Measurements from ENCODE around the gene HIPK3. TPM values are rescaled to one million over a fixed set of nuclear protein-coding genes. Genes with fewer than 3 reads are reported as not detected.
"Not testable (repeated sequence)": the region's sequence is repeated elsewhere in the genome, so short reads cannot be mapped to it uniquely, and the experiment has no call there.

Gene HIPK3
- total RNA-seq, 2 donors from 2014 or later = 125 to 311 TPM

DNA sequence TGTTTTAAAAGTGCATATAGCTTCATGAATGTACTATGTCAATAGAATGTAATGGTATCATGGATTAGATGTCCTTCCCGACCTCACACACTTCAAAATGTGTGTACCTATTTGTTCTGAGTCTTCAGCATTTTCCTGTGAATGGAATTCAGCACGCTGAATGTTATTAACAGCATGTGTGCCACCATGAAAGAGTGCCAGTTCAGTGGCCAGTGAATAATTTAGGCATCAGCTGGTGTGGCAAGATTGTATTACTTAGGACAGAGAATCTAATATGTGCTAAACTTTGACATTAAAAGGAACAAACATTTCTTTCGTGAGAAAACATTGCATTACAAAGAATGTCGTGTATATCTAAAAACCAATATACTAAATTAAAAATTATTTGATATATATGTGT is 46.4 kb downstream of the HIPK3 start:
- Histone ChIP-seq H3K27me3 (replicated peaks; ENCODE audit: insufficient read depth) (no peaks in the 10 kb centered on the region), H3K36me3 (no peaks in the 10 kb centered on the region), H3K9me3 (no peaks in the 10 kb centered on the region), H3K27ac (no peak overlapping the region), H3K4me3 (no peak overlapping the region), H3K4me1 (ENCODE audit: control insufficient read depth in 1 of 2, low read depth in 2 of 2) (peaks cover 9 to 21% of the 10 kb centered on the region in 2 donors)
- DNase-seq (ENCODE audit: low spot score) (no peak), ATAC-seq (ENCODE audit: insufficient number of reproducible peaks, low FRiP score, low read depth) (no peak)
- TF ChIP-seq, protein P1, sequence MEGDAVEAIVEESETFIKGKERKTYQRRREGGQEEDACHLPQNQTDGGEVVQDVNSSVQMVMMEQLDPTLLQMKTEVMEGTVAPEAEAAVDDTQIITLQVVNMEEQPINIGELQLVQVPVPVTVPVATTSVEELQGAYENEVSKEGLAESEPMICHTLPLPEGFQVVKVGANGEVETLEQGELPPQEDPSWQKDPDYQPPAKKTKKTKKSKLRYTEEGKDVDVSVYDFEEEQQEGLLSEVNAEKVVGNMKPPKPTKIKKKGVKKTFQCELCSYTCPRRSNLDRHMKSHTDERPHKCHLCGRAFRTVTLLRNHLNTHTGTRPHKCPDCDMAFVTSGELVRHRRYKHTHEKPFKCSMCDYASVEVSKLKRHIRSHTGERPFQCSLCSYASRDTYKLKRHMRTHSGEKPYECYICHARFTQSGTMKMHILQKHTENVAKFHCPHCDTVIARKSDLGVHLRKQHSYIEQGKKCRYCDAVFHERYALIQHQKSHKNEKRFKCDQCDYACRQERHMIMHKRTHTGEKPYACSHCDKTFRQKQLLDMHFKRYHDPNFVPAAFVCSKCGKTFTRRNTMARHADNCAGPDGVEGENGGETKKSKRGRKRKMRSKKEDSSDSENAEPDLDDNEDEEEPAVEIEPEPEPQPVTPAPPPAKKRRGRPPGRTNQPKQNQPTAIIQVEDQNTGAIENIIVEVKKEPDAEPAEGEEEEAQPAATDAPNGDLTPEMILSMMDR (IDR thresholded peaks at IDR 0.05) = no peak

DNA sequence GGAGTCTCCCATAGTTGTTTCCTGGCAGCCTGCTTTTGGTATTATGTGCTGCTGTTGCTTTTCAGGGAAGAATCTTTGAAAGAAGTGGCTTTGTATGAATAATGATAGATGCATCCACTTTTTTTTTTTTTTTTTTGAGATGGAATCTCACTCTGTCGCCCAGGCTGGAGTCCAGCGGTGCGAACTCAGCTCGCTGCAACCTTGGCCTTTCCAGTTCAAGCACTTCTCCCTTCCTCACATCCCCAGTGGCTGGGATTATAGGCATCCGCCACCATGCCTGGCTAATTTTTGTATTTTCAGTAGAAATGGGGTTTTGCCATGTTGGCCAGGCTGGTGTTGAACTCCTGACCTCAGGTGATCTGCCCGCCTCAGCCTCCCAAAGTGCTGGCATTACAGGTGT is 49.6 kb downstream of the HIPK3 start:
- not testable (repeated sequence) for H3K36me3 ChIP-seq; H3K4me3 ChIP-seq; H3K27ac ChIP-seq; H3K27me3 ChIP-seq (replicated peaks; ENCODE audit: insufficient read depth); H3K9me3 ChIP-seq; ATAC-seq (ENCODE audit: insufficient number of reproducible peaks, low FRiP score, low read depth); DNase-seq (ENCODE audit: low spot score)
- peaks cover 9 to 19% of the 10 kb centered on the region in 2 donors for H3K4me1 ChIP-seq (ENCODE audit: control insufficient read depth in 1 of 2, low read depth in 2 of 2)

DNA sequence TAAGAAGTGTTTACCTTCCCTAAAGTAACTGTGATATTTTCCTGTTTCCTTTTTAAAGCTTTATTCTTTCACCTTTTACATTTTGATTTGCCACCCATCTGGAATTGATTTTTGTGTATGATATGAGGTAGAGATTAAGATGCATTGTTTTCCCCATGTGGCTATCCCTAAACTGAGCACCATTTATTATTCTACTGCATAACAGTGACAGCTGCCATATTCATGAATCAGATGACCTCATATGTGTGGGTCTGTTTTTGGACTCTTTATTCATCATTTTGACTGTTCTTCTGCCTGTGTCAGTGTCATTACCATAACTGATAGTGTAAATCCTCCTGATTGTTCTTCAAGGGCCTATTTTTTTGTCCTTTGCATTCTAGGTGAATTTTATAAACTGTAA is 50.8 kb downstream of the HIPK3 start:
- Histone ChIP-seq H3K9me3 (no peaks in the 10 kb centered on the region), H3K27ac (no peak overlapping the region), H3K4me3 (no peak overlapping the region), H3K27me3 (replicated peaks; ENCODE audit: insufficient read depth) (no peaks in the 10 kb centered on the region), H3K36me3 (no peaks in the 10 kb centered on the region), H3K4me1 (ENCODE audit: control insufficient read depth in 1 of 2, low read depth in 2 of 2) (peaks cover 11 to 19% of the 10 kb centered on the region in 2 donors)
- ATAC-seq (ENCODE audit: insufficient number of reproducible peaks, low FRiP score, low read depth) = no peak
- DNase-seq (ENCODE audit: low spot score) = no peak
- TF ChIP-seq, protein P1 (IDR thresholded peaks at IDR 0.05) = no peak

DNA sequence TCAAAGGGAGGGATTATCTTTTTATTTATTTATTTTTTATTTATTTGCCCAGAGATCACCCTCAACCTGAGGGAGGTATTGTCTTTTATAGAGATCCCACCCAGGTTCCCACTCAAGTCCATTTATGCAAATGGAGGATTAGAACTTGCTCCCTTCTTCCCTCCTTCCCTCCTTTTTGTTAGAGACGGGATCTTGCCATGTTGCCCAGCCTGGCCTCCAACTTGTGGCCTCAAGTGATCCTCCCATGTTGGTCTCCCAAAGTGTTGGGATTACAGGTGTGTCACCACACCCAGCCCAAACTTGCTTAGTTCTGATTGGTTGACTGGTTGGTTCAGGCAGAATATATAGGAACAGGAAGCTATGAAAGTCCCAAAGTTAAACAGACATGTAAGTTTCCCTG is 51.9 kb downstream of the HIPK3 start:
- TF ChIP-seq, protein P1 (IDR thresholded peaks at IDR 0.05) = no peak
- Histone ChIP-seq H3K36me3 (no peaks in the 10 kb centered on the region), H3K4me3 (no peak overlapping the region), H3K27me3 (replicated peaks; ENCODE audit: insufficient read depth) (no peaks in the 10 kb centered on the region), H3K4me1 (ENCODE audit: control insufficient read depth in 1 of 2, low read depth in 2 of 2) (peaks cover 11 to 21% of the 10 kb centered on the region in 2 donors), H3K27ac (no peak overlapping the region), H3K9me3 (no peaks in the 10 kb centered on the region)
- DNase-seq (ENCODE audit: low spot score) (no peak), ATAC-seq (ENCODE audit: insufficient number of reproducible peaks, low FRiP score, low read depth) (no peak)

DNA sequence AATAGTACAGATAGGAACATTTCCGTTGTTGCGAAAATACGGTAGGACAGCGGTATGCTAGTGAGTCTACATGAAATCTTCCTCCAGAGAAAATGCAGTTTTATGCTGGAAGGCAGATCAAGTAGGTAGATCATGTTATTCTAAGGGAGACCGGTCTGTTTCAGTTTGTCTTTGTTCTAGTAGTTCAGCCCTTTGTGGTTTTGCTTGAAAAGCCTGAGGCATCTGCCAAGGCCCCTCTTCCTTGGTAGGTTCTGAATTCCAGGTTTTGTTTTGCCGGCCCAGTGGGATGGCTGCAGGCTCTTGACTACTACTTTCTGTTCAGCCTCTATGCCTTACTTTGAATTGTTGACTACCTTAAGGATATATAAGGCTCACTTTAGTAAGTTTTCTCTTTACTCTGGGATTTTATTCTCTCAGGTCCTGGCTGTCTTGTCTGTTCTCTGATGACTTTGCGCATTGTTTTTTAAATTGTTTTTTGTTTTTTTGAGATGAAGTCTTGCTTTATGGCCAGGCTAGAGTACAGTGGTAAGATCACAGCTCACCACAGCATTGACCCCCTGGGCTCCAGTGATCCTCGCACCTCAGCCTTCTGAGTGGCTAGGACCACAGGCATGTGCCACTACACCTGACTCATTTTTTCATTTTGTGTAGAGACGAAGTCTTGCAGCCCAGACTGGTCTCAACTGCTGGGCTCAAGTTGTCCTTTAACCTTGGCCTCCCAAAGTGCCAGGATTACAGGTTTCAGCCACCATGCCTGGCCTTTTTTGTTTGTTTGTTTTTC is 53.7 kb downstream of the HIPK3 start:
- Histone ChIP-seq H3K9me3 (no peaks in the 10 kb centered on the region), H3K36me3 (no peaks in the 10 kb centered on the region), H3K27me3 (replicated peaks; ENCODE audit: insufficient read depth) (no peaks in the 10 kb centered on the region), H3K27ac (no peak overlapping the region), H3K4me1 (ENCODE audit: control insufficient read depth in 1 of 2, low read depth in 2 of 2) (peaks cover 17 to 32% of the 10 kb centered on the region in 2 donors), H3K4me3 (no peak overlapping the region)
- ATAC-seq (ENCODE audit: insufficient number of reproducible peaks, low FRiP score, low read depth) (no peak), DNase-seq (ENCODE audit: low spot score) (no peak)
- TF ChIP-seq, protein P1 (IDR thresholded peaks at IDR 0.05) = no peak

Measured in thoracic aorta (tissue), 2 donors.